Transverse colon (tissue), 4 donors: ENCODE results near the gene UBE2M. TPM values are rescaled to one million over a fixed set of nuclear protein-coding genes. Genes with fewer than 3 reads are reported as not detected.
A peak's percentile ranks its signal among the peaks of the same experiment; 100 is the strongest.

ENCODE experiments used
- DNase-seq: peaks from one replicate; pipeline ENCODE4 v3.0.0-alpha.2; 2019
- H3K27ac ChIP-seq, 4 donors: fragments of 200-600 bp; sonication (generic); 2 replicates each; pipeline ENCODE4 v1.5.1; 2016 to 2018; ENCODE audit warnings: inconsistent platforms in 4 of 4
- H3K27me3 ChIP-seq: fragments of 200-600 bp; sonication (generic); 2 replicates; pipeline ENCODE4 v1.5.1; 2017; ENCODE audit warnings: inconsistent platforms
- H3K36me3 ChIP-seq, 4 donors: fragments of 200-600 bp; sonication (generic); 2 replicates each; pipeline ENCODE4 v1.5.1; 2017 to 2019; ENCODE audit warnings: inconsistent platforms in 4 of 4
- H3K4me1 ChIP-seq, 4 donors: fragments of 200-600 bp; sonication (generic); 2 replicates each; pipeline ENCODE4 v1.5.1; 2017 to 2020; ENCODE audit warnings: inconsistent platforms in 4 of 4
- H3K4me3 ChIP-seq, 4 donors: fragments of 200-600 bp; sonication (generic); 1 replicate in 1 of 4; 2 replicates in 3 of 4; pipeline versions ENCODE4 v1.5.1 to v1.6.1; 2017 to 2019; ENCODE audit warnings: inconsistent platforms in 4 of 4
- H3K9me3 ChIP-seq, 2 donors: fragments of 200-600 bp; sonication (generic); 2 replicates each; pipeline ENCODE4 v1.5.1; 2017 to 2019; ENCODE audit warnings: inconsistent platforms in 2 of 2
- CTCF ChIP-seq, 5 experiments: fragments of 200-600 bp in 3 of 5; fragments of 450-650 bp in 2 of 5; sonication (generic) in 3 of 5; IDR thresholded peaks; 1 replicate in 2 of 5; 2 replicates in 3 of 5; pipeline ENCODE4 v1.5.1; 2016 to 2017; ENCODE audit warnings: antibody characterized with exemption in 5 of 5, inconsistent platforms in 3 of 5, mild to moderate bottlenecking in 2 of 5, moderate library complexity in 1 of 5
- EP300 ChIP-seq: sonication (generic); formaldehyde crosslinking; IDR thresholded peaks from one replicate; pipeline ENCODE4 v1.6.1; 2017; ENCODE audit warnings: antibody characterized with exemption, low read depth
- POLR2A ChIP-seq: fragments of 450-650 bp; IDR thresholded peaks from one replicate; pipeline ENCODE4 v1.6.1; 2016; ENCODE audit warnings: antibody characterized with exemption, mild to moderate bottlenecking, moderate library complexity
- POLR2AphosphoS5 ChIP-seq, 3 donors: sonication (generic); formaldehyde crosslinking; IDR thresholded peaks; one replicate each; pipeline ENCODE4 v1.6.1; 2016; ENCODE audit warnings: antibody characterized with exemption in 3 of 3
- WGBS, 2 donors: methylation state at CpG; one replicate each; pipeline ENCODE4 v1.1.5; 2018; ENCODE audit warnings: low coverage in 1 of 2; 5-methylcytosine and 5-hydroxymethylcytosine counted together
- in situ Hi-C, 4 donors: fragments of 200-750 bp; cut with MboI; loops; one replicate each; pipeline versions ENCODE4 v1.15.0 to v1.15.1; 2017; ENCODE audit warnings: low sequenced_read_pairs in 3 of 4, low pct_ligation_motif_present in 1 of 4, low pct_unique_long_range_greater_than_20kb in 1 of 4
- intact Hi-C: fragments of 100-400 bp; cut with DNase I; formaldehyde crosslinking; loops from one replicate; pipeline ENCODE4 v1.15.1; 2023; ENCODE audit warnings: low total_unique reads
- total RNA-seq, 4 donors: library from RNA; depleted of rRNA; stranded (reverse); fragments of >200 nt; gene quantifications; one replicate each; pipeline ENCODE4 v1.1.0, GENCODE V29; 2016

Gene UBE2M
- total RNA-seq, 4 donors from 2014 or later, result 24.2 to 56.9 (median 26.7) TPM

GRCh38 chr19:58563034-58563573 is 4.7 kb upstream of the UBE2M start:
- H3K9me3 ChIP-seq, result no peaks in the 10 kb centered on the region
- in situ Hi-C loops, result no loop called here
- TF ChIP-seq POLR2AphosphoS5 (IDR thresholded peaks at IDR 0.05) (no peak), EP300 (no peak), CTCF (IDR thresholded peaks at IDR 0.05) (no peak), POLR2A (no peak)
- H3K36me3 ChIP-seq, result no peaks in the 10 kb centered on the region
- intact Hi-C loops, result no loop called here
- H3K27me3 ChIP-seq, result no peaks in the 10 kb centered on the region
- H3K4me3 ChIP-seq, result peak overlapping the region; percentile 18 to 42 (median 32)
- H3K27ac ChIP-seq, result peak overlapping the region; percentile 12 to 70 (median 57)
- peaks cover 25 to 37% (median 29%) of the 10 kb centered on the region in 4 donors for H3K4me1 ChIP-seq
- DNase-seq, result no peak
- WGBS, 2 donors, result 4% methylated on average over 34 of the region's 40 CpGs; no CpG with 5 or more reads in 1 of the 2 donors

GRCh38 chr19:58562122-58563033 is 4.0 kb upstream of the UBE2M start:
- 14% methylated on average over 84 of the region's 107 CpGs; no CpG with 5 or more reads in 1 of the 2 donors for WGBS, 2 donors
- H3K36me3 ChIP-seq, result no peaks in the 10 kb centered on the region
- peaks cover 26 to 40% (median 32%) of the 10 kb centered on the region in 4 donors for H3K4me1 ChIP-seq
- DNase-seq, result no peak
- peak overlapping the region; percentile 12 to 70 (median 57) for H3K27ac ChIP-seq
- H3K9me3 ChIP-seq, result no peaks in the 10 kb centered on the region
- H3K4me3 ChIP-seq, result peak overlapping the region; percentile 18 to 42 (median 32)
- TF ChIP-seq EP300 (no peak), POLR2AphosphoS5 (IDR thresholded peaks at IDR 0.05) (peak in 2 of 3 donors; percentile 54 to 59)
- in situ Hi-C loops (no loop called here), intact Hi-C loops (no loop called here)
- no peaks in the 10 kb centered on the region for H3K27me3 ChIP-seq

- Histone ChIP-seq H3K36me3 (peaks cover 0 to 2% (median under 1%) of the 10 kb centered on the region in 4 donors), H3K4me3 (peak overlapping the region in 2 of 4 donors; percentile 28 to 42), H3K4me1 (peaks cover 34 to 48% (median 40%) of the 10 kb centered on the region in 4 donors), H3K9me3 (no peaks in the 10 kb centered on the region), H3K27me3 (no peaks in the 10 kb centered on the region), H3K27ac (peak overlapping the region in 3 of 4 donors; percentile 12 to 70 (median 66))
- whole genome bisulfite sequencing, 2 donors, result 61% methylated on average over 16 of the region's 16 CpGs; no CpG with 5 or more reads in 1 of the 2 donors
- no peak for DNase-seq
- TF ChIP-seq POLR2AphosphoS5 (IDR thresholded peaks at IDR 0.05) (no peak), CTCF (IDR thresholded peaks at IDR 0.05) (no peak), EP300 (no peak), POLR2A (no peak)
- in situ Hi-C loops (no loop called here), intact Hi-C loops (no loop called here)
Measured at GRCh38 chr19:58561373-58562121, 3.1 kb upstream of the UBE2M start.

- Histone ChIP-seq H3K4me3 (no peak overlapping the region), H3K4me1 (peaks cover 38 to 55% (median 43%) of the 10 kb centered on the region in 4 donors), H3K9me3 (no peaks in the 10 kb centered on the region), H3K27me3 (no peaks in the 10 kb centered on the region), H3K27ac (no peak overlapping the region), H3K36me3 (peaks cover 0 to 8% (median 3%) of the 10 kb centered on the region in 4 donors)
- TF ChIP-seq EP300 (no peak), POLR2A (no peak), CTCF (IDR thresholded peaks at IDR 0.05) (no peak), POLR2AphosphoS5 (IDR thresholded peaks at IDR 0.05) (no peak)
- no peak for DNase-seq
- intact Hi-C loops (no loop called here), in situ Hi-C loops (no loop called here)
Measured at GRCh38 chr19:58560921-58561320, 2.5 kb upstream of the UBE2M start.
